HG03159 (cell line): Measurements from ENCODE around the gene BABAM2.

Experiments used
- ATAC-seq: cut with Tn5 transposase; IDR thresholded peaks from one replicate; pipeline ENCODE4 v1.9.1; 2021; ENCODE audit warnings: mild to moderate bottlenecking, moderate library complexity; ENCODE audit not compliant: unreplicated experiment

Gene BABAM2

DNA sequence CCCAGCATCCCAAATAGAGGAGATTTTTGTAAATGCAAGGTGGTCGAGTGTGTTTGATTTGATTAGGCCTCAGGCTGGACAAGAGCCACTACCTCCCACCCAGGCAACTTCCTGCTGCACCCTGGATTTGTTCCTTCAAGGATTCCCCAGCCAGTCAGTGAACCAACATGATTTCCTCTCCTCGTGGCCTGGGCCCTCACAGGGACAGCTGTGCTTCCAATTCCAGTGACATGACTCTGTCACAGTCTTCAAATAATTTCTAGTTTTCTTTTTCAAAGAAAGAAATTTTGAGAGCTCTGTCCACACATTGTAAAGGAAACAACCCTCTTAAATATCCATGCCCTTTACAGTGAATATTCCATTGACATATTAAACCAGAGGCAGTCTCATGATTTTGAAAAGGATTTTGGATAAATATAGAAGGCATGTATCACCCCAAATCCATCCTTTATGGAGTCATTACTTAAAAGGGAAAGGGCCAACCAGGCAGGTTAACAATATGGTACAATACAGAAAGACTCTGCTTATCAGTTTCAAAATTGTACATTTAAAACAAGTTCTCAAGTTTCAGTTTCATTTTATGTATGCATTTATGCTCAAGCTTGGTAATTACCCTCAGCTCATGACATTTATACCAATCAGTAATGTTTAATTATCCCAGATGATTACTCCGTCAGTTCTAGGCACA is 380.8 kb downstream of the BABAM2 start:
- no peak for ATAC-seq

DNA sequence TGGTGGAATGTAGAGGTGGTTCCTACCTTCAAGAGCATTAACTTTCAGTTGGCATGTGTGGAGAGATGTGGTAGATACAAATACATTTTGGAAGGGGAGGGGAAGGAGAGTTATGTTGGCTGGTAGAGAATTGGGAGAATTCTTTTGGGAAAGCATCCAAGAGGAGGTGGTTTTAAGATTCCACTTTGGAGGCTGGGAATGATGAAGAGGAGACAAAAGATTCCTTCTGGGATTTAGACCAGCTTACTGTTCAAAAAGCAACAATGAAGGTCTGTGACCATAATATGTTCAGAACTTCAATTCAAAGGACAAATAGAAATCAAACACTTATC is 381.4 kb downstream of the BABAM2 start:
- ATAC-seq: no peak

DNA sequence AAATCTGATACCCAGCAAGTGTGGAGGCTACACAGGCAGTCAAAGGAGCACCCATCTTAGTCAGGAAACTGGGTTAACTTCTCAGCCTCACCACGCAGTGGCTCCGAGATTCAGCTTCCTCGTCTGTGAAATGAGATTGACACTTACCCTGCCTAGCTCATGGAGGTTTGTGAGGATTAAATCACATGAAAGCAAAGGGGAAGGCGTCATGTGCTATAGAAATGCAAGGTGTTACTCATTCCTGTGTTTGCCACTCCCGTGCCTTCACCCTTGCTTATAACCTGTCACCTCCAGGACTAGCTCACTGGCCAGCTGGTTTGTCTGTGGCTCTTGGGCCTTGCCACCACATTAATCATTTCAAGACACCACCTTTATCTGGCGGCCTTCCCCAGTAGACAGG is 383.2 kb downstream of the BABAM2 start:
- no peak for ATAC-seq

DNA sequence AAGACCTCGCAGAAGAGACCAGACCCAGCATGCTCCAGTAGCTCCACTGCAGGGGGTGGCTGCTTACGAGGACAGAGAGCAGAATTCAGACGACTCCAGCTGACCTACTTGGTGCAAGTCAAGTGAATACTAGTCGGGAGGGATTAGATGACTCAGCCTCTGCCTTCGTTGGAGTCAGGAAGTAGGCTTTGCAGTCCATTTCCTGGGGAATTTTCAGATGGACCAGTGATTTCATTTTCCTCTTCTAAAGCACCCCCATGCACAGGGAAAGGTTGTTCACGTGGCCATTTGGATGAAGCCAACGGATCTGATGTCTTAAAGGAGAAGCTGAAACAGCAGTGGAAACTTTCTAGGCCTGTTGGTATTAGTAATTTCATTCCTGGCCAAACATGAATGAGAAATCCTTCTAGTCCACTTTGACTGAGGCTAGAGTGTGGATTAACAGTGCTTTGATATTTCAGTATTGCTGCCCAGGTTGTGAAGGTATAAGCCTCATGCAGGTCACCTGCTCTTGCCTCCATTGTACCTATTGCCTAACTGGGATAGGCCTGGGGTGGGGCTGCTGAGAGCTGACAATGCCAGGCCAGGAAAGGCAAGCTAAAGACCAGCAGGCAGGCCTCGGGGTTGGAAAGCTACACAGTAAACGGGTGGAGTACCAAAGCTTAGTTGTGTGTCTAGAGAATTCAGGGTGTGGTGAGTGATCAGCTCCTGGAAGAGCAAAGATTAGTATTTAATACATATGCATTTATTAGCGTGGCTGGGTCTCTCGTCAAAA is 384.6 kb downstream of the BABAM2 start:
- ATAC-seq: no peak

DNA sequence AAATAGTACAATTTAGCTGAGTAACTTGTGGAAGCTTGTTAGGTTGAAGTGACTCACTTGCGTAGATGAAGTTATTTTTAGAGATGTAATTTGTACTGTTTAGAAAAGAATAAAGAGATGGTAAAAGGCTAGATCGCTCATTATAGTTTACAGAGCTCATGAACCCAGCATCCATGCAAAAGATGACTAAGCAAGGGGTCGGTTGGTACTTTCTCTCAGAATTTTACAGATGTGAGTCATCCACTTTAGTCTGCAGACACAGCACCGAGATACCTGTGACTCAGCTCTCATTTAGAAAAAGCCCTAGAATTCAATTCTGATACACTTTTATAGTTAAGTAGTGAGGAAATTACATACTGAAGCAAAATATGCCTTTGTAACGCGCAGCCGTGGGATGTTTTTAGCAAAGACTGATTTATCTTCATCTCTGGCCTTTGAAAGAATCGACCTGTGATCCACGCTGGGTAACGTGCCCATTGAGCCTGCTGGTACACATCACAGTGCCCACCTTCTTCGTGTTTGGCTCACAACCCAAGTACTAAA is 385.6 kb downstream of the BABAM2 start:
- ATAC-seq: peak; percentile 45

DNA sequence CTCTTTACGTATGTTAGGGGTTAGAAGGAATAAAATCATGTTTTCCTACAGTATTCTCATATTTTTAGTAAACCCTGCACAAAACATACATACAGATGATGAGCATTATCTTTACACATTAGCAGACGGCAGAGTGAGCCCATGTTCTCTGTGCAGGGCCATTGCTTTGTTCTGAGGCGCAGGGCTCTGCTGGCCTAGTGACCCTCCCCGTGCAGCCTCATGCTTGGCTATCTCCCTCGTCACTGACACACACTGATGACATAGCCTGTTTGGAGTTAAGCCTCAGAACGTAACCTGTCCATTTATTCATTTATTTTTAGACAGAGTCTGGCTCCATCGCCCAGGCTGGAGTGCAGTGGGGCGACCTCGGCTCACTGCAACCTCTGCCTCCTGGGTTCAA is 386.3 kb downstream of the BABAM2 start:
- no peak for ATAC-seq

DNA sequence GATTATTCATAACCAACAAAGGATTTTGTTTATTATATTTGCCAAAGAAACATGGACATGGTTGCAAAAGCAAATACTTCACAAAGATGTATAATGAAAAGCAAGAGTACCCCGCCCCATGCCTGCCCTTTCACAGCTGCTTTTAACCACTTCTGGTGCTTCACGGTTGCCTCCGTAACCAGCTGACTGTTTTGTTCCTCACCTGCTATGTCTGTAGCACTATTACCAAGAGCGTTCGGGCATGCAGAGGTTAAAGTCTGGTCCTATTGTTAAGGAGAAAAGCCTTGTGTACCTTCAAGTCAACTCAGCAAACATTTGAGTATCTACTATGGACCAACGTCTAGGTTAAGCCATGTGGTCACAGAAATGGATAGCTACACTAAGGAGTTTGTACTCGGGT is 386.9 kb downstream of the BABAM2 start:
- no peak for ATAC-seq

DNA sequence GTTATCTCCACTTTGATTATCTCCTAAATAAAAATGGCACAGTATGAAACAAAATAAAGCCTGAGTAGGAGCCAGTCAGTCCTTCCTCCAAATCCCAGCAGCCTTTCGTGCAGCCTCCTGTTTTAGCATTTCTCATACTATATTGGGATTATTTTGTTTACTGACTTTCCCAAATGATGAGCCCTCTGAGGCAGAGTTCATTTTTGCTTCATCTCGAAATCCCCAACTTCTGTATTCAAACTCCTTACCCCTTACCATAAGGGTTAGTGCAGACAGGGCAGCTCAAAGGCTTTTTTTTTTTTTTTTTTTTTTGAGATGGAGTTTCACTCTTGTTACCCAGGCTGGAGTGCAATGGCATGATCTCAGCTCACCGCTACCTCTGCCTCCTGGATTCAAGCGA is 388.8 kb downstream of the BABAM2 start:
- no peak for ATAC-seq

DNA sequence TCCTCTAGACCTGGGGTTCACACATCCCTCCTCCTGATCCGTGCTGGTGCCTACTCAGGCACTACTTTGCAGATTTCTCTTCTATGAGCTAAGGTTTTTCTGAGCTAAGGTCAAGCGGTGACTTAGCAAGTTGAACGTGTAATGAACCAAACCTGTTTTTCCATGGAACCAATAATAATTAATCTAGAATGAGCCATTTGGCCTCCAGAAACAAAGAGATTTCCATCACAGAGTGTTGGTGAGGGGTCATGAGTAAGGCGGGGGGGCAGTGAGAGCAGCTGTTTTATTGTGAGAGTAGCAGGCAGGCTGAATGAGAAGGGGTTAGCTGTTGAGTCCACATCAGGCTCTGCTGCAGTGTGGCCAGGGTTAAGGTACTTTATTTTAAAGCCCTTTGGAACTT is 390.1 kb downstream of the BABAM2 start:
- ATAC-seq: no peak

DNA sequence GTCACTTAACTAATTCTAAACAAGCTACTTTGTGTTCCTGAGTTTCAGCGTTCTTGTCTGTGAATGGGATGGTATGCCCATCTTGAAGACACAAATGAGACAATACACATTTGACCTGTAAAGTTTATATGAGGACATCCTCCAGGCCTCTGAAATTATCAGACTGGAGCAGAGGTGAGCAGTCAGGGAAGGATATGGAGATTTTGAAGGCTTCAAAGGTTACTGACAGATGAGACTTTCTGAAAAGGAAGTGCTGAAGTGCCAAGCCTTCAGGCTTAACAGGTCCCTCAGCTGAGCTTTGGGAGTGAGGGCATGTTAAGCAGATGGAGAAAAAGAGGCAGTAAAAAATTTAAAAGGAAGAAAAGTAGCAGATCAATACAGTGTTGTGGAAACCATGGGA is 391.2 kb downstream of the BABAM2 start:
- no peak for ATAC-seq

DNA sequence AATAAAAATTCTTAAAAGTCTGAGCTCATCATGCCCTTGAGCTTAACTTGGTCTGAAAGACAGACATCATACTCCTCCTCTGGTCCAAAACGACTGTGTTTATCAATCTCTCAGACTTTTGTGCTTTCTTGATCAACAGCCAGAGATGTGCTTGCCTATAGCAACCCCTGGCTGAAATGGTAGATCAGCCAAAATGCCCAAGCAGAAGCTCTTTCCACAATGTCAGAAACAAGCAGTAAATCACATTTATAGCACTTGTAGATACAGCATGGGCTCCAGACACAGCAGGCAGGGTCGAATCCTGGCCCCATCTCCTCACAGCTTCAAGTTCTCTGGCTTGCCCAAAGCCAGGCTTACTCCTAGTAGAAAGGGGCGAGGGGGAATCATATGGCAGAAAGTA is 391.7 kb downstream of the BABAM2 start:
- no peak for ATAC-seq

DNA sequence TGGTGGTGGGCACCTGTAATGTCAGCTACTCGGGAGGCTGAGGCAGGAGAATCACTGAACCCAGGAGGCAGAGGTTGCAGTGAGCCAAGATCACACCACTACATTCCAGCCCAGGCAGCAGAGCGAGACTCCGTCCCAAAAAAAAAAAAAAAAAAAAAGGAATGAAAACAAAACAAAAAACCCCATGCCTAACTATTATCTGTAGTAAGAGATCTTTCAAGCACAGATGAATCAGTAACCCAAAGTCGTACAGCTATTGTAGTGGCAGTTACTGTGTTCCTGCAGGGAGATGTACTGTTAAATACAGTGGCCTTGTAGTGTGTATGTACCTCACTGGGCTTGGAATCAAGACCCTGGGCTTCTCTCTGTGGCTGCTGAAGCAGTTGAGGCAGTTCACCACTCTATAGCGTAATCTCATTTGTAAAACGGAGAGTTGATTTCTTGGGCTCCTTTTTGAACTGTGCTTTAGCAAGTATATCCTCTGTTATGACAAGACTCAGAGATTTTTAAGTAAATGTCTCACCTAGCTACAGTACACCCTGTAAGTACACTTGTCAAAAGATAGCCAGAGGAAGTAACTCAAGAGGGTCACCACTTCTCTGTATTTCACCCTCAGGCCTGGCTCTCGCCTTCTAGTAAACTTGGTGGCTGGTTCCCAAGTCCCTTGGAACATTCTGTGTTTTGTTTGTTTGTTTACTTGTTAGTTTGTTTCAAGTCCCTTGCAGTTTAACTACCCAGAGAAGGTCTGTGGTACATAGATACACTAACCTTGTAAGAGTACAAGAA is 392.5 kb downstream of the BABAM2 start:
- ATAC-seq: no peak

DNA sequence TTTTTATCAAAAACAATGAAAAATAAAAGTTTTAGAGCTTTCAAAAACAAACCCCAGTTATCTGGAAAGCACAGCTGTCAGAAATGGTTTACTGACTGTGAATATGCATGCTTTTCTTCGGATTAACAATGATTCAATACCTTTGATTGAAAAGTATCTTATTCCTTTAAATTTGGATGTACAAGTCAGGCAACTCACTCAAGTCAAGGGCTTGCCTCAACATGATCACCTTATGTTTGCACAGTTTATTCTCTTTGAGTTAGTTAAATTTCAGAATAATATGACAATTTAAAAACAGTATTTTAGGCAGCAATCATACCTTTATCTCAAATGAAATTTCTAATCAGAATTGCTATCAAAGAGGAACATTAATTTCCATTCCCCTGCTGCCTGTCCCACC is 393.3 kb downstream of the BABAM2 start:
- no peak for ATAC-seq

DNA sequence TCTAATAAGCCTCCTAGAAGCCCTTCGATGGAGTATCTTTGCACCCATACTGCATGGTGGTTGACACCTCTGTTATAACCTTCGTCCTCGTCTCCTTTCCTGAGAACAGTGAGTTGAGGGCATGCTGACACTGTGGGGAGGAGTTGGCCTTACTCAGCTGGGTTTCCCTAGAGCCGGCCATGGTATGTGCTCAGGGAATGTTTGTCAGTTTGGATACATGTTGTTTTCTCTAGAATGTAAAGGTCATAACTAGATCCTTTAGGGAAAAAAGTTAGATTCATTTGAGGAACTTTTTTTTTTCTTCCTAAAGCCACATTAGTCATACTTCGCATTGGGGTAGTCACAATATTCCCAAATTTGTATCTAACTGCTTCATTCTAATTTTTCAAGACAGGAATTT is 396.1 kb downstream of the BABAM2 start:
- ATAC-seq: no peak

DNA sequence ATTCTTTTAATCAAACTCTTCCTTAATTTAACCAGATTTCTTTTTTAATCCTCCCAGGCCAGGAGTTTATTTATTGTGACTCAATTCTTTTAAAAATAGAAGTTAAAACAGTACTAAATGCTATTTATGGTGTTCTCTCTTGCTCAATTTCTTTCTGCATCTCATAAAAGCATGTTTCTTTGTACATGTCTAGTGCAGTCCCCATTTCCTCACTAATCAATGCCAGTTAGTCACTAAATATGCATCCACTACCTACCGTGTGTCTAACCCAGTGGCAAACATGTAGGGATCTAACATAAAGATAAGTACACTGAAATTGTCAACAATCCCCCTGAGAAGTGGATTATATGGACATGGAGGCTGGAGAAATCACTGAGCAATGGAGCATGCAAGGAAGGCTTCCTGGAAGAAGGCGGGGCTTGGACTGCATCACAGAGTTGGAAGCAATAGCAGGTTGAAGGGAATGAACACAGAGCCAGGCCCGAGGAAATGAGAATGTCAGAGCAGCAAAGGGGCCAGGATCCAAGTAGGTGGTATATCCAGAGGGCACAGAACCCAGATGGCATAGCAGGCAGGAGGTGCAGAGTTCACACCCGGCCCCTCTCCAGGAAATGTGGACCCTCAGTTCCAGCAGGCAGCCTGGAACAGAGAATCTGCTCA is 396.9 kb downstream of the BABAM2 start:
- ATAC-seq: no peak

DNA sequence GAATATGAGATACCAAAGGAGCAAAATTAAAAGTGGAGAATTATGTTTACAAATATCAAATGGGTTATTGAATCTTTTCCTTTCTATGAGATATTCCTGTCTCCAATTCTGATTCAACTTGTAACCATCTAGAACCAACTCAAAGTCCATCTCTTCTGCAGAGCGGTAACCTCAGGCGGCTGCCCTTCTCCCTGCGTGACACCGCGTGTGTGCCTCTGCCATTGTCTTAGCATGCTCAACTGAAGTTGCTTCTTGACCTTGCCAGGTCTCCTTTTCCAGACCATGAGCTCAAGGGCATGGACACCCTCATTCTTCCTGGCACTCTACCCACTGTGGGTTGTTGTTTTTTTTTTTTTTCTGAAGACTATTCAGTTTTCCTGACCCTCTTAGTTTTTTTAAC is 398.1 kb downstream of the BABAM2 start:
- no peak for ATAC-seq

DNA sequence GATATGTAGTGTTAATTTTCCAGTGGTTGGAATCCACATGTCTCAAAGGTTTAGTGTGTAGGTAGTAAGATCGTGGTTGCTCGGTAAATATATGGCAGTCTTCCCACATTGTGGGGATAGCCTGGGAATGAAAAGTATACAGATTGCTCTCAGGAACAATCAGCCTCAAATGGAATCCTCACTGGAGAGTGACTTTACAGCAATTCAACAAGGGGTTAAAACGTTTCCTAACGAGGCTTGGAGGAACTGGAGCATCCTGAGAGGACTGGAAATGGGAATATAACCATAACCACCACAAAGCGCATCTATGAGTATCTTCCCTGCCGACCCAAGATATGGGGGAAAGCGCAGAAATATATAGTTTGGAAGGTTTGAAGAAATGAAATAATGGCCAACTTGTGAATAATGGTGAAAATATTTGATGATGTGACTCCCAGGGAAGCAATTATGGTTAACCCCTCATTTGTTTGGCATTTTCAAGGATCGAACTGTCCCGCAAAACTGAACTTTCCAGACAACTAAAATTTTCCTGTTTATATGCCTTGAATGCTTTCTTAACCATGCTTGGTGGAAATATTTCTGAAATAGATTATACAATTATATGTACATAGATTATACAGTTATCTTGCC is 401.4 kb downstream of the BABAM2 start:
- no peak for ATAC-seq

DNA sequence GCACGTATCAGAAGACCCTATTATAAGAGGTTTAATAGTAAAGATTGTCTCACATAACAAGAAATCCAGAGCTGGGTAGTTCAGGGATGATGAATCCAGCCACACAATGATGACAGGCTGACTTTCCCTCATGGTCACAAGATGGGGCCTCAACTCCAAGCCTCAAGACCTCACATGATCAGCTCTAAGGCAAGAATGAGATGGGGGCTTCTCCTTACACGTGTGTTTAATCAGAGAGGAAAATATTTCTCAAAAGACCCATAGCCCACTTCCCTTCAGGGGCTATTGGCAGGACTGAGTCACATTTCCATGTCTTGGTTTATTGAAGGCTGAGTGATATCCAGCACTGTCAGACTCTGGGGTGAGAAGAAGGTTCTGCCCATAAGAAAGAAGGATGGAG is 402.0 kb downstream of the BABAM2 start:
- ATAC-seq: no peak

DNA sequence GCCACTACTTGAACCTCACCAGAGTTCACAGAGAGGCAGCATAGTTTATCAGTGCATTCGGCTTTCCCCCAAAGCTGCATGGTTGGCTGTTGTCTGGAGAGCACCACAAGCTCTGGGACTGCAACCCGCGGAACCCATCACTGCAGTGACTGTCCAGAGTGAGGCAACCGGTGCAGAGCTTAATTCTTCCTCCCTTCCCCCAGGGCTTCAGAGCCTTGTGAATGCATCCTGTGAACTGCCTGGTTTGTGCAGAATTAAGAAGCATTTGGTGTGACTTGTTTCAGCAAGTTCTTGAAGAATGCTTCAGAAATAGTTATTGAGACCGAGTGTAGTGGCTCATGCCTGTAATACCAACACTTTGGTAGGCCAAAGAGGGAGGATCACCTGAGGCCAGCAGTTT is 402.9 kb downstream of the BABAM2 start:
- ATAC-seq: no peak

DNA sequence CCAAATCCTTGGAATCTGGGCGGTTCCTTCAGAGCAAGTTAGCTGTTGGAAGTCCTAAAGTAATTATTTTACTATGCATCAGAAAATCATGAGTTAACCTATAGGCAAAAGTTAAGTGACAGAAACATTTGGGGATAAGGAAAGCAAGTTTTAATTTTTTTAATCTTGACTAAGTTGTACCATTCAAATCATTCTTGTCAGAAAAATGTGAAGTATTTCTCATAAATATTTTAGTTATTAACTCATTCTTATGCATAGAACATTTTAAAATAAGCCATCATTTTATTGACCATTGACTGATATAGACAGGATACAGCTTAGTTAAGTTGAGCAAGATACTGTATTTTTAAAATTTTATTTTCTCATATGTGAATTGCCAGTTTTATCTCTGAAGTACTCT is 403.9 kb downstream of the BABAM2 start:
- ATAC-seq: no peak

DNA sequence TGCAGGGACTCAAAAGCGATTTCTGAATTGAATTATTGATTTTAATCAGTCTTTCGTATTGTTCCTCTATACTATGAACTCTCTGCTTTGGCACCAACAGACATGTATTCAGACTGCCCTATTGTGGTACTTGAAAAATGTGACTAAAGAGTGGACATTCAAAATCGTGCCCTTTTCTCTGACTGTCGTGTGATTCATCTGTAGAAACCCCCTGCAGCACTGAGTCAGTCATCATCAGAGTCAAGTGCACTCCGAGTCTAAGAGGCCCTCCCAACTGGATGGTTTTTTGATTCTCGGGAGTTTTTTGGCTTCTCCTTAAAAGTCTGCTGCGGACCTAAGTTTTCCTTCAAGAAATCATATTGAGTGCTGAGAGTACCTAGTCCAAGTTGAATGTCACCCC is 405.7 kb downstream of the BABAM2 start:
- ATAC-seq: no peak
